GM10266 (cell line): Measurements from ENCODE around the gene ABHD4.
A peak's percentile ranks its signal among the peaks of the same experiment; 100 is the strongest.
"Not testable (repeated sequence)": the region's sequence is repeated elsewhere in the genome, so short reads cannot be mapped to it uniquely, and the experiment has no call there.

Experiments used
- DNase-seq: peaks from one replicate; pipeline ENCODE4 v3.0.0; 2012; ENCODE audit errors: extremely low spot score
- CTCF ChIP-seq: IDR thresholded peaks from 2 replicates; pipeline ENCODE4 v1.5.1; 2012; ENCODE audit warnings: mild to moderate bottlenecking, low read depth; ENCODE audit not compliant: control insufficient read depth, insufficient read depth; ENCODE audit errors: missing control alignments

The ABHD4 gene

DNA sequence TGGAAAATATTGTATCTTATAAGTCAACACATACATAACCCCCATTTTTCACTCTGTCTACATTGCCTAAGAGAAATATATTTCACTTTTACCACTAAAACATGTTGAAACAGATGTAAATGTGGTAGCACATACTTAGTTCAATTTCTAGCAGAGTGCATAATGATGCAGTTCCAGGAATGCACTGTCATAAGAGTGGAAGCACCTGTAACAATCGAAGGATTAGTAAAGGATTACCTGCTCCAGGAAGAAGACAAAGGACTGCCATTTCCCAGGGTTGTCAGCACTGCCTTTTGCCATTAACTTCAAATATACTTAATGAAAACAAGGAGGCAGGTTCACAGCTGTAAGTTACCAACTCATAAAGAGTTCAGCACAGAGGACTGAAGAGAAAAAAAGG, 33.6 kb upstream of the ABHD4 start:
- DNase-seq = no peak

GRCh38 chr14:22565391-22565945, 32.6 kb upstream of the ABHD4 start:
- no peak for DNase-seq
- TF ChIP-seq CTCF = no peak

More for the DNA sequence above, 33.6 kb upstream of the ABHD4 start:
- TF ChIP-seq CTCF = no peak

GRCh38 chr14:22566266-22566665, 31.8 kb upstream of the ABHD4 start:
- not testable (repeated sequence) for DNase-seq

GRCh38 chr14:22566845-22567244, 31.3 kb upstream of the ABHD4 start:
- no peak for DNase-seq
- TF ChIP-seq CTCF = no peak

- TF ChIP-seq CTCF = no peak
- no peak for DNase-seq
These were observed 30.7 kb upstream of the ABHD4 start for GRCh38 chr14:22567437-22567836.

GRCh38 chr14:22569106-22569736, 28.9 kb upstream of the ABHD4 start:
- no peak for TF ChIP-seq CTCF
- DNase-seq = no peak

GRCh38 chr14:22569737-22570131, 28.4 kb upstream of the ABHD4 start:
- no peak for DNase-seq
- no peak for TF ChIP-seq CTCF

DNA sequence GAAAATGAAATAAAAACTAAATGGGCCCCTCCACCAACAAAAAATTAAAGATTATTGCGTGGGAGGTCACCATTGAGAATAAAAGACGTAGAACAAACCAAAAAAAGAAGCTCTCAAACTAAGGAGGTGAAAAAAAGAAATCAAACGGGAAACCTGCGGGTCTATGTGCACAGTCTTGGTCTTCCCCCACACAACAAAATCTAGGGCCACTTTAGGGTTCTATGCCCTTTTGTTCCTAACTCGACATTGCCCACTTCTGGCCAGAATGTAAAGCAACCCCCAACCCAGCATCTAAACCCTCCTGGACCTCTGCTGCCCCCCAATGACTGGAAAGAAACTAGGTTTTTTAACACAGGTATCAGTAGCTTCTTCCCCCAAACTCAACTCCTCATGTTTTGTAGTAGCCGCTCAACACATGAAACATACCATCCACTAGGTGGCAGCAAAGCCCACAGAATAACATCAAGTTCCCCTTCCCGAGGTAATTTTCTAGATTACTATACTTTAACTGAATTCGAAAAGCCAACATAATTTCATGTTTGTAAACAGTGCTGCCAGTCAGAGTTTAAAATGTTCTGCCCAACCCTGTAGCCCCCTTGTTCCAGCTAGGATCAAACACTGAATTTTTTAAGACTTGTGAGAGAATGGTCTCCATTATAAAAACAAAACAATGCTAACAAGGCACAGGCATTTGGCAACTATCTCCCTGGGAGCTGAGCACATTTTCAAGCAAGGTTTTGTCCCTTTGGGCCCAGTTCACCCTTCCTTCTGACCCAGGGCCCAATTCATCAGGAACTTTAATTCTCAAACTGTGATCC, 27.8 kb upstream of the ABHD4 start:
- peak; percentile 85 for TF ChIP-seq CTCF
- DNase-seq = peak; percentile 71
